Thyroid gland (tissue), 4 donors: ENCODE measurements around the gene FMNL3.

Source experiments
- CTCF ChIP-seq, 6 experiments: fragments of 200-600 bp in 3 of 6; fragments of 450-650 bp in 3 of 6; sonication (generic) in 3 of 6; IDR thresholded peaks; one replicate each; pipeline ENCODE4 v1.5.1; 2016 to 2019; ENCODE audit warnings: antibody characterized with exemption in 6 of 6, mild to moderate bottlenecking in 2 of 6, inconsistent platforms in 1 of 6, moderate library complexity in 1 of 6
- POLR2A ChIP-seq, 2 donors: fragments of 450-650 bp; IDR thresholded peaks; one replicate each; pipeline ENCODE4 v1.6.1; 2017; ENCODE audit warnings: antibody characterized with exemption in 2 of 2, mild to moderate bottlenecking in 2 of 2, moderate library complexity in 1 of 2

DNA sequence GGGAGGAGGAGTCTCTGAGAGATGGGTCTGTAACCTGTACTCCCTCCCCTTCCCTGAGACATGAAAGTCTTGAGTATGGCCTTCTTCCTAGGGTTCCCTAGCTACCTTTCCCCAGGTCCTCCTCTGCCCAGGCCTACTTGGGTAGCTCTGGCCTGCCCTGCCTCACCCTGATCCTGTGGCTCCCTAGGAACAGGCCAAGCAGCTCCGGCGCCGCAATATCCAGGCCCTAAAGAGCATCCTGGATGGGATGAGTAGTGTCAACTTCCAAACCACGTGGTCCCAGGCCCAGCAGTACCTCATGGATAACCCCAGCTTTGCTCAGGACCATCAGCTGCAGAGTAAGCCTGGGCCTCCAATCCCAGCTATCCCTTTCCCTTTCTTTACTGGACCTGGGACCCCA, 71.5 kb downstream of the FMNL3 start:
- TF ChIP-seq POLR2A (IDR thresholded peaks at IDR 0.05): no peak
- no peak for TF ChIP-seq CTCF (IDR thresholded peaks at IDR 0.05)
